Measurements from ENCODE around the gene GATAD2A.

Gene GATAD2A

GRCh38 chr19:19420570-19421298 is 15.3 kb downstream of the GATAD2A start:
- DNase-seq (ENCODE audit: low spot score), result peak; percentile 71

- no peak for DNase-seq (ENCODE audit: low spot score)
Measured at GRCh38 chr19:19421299-19421696, 15.8 kb downstream of the GATAD2A start.

DNA sequence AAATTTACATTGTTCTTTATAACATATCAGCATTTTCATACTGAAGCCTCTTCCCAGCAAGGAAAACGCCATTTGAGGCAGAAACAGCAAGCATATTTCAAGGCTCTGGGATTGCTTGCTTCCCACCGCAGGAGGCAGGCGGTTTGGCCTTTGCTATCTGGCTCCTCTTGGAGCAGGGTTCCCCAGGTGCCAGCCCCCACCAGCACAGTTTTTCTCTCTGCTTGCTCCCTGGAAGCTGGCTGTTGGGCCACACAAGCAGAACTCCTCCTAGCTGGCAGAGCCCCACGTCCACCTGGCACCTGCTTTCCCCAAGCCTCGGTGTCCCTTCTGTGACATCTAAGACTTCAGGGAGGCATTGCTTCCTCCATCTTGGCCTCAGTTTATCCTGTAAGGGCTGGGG is 16.7 kb downstream of the GATAD2A start:
- DNase-seq (ENCODE audit: low spot score), result no peak

DNA sequence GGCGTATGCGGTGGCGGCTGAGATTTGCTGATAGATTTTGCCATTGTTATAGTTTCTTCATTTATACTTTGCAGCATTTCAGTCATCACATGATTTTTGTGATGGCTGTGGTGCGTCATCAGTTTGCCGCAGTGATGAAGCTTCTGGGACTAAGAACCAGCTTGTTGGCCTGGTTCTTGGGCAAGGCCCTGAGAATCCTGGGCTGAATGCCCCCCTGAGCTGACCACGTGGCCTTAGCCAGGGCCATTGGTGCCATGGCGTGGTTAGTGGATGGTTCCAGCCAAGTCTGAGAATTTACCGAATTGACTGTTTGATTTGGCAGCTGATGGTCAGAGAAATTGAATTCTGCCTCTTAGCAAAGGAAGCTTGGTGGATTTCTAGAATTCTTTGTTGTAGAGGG is 17.8 kb downstream of the GATAD2A start:
- no peak for DNase-seq (ENCODE audit: low spot score)

DNA sequence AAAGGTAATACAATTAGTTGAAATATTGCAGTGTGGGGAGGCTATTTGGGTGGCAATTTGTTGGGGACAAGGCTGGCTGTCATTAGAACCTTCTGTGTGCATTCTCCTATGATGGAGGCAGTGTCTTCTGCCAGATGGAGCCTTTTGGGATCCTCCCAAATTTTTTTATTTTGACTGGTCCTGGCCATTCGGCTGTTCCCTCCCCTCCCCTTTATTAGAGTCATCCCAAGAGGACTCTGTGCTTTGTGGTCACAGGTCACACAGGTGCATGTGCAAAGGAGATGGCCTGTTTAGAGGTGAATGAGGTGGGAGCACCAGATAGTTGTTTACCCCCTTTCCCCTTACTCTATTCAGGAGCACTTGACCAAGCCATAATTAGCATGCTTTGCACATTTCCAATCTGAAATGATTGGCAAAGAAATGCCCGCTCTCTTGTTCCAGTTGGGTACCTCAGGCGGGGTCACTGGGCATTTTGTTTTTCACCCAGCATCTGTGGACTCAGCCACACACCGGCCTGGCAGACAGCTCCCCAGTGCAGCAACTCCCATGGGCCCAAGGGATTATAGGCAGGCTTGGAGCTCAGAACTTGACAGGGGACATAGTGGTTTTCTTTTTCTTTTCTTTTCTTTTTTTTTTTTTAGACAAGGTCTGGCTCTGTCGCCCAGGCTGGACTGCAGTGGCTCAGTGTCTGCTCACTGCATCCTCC is 19.8 kb downstream of the GATAD2A start:
- DNase-seq (ENCODE audit: low spot score), result no peak

GRCh38 chr19:19426216-19426615 is 20.7 kb downstream of the GATAD2A start:
- DNase-seq (ENCODE audit: low spot score), result no peak

- DNase-seq (ENCODE audit: low spot score), result no peak
Measured at GRCh38 chr19:19426799-19427198, 21.3 kb downstream of the GATAD2A start.

GRCh38 chr19:19427302-19427701 is 21.8 kb downstream of the GATAD2A start:
- DNase-seq (ENCODE audit: low spot score), result no peak

DNA sequence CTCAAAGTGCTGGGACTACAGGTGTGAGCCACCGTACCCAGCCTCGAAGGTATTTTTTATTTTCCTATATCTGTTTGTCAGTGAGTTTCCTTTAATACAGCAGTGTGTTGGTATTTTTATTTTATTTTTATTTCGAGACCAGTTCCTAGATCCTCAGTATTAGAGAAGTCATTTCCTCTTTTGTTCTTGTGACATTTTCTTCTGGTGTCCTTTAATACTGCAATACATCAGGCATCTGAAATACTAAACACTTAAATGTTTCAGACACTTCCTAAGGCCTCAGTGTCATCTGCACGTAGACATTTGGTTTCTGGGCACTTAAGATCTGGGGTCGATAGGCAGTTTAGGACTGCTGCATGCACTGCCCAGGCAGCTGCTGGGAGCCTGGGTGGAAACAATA is 22.5 kb downstream of the GATAD2A start:
- no peak for DNase-seq (ENCODE audit: low spot score)

DNA sequence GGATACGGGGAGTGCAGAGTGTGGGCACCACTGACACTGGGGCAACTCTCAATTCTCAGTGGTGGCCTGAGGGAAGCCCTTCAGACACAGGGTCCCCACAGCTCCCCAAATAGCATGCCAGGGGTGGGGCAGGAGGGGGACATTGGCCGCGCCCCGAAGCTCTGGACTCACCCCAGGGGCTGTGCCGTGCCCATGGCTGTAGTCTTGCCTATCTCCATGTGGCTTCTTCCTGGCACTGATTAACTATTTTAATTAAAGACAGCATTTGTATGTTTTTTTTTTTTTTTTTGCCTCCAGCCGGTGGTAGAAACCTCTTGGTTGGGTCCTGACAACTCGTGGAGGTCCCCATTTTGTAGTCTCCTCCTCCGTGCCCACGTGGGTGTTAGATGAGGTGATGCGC is 23.3 kb downstream of the GATAD2A start:
- no peak for DNase-seq (ENCODE audit: low spot score)

DNA sequence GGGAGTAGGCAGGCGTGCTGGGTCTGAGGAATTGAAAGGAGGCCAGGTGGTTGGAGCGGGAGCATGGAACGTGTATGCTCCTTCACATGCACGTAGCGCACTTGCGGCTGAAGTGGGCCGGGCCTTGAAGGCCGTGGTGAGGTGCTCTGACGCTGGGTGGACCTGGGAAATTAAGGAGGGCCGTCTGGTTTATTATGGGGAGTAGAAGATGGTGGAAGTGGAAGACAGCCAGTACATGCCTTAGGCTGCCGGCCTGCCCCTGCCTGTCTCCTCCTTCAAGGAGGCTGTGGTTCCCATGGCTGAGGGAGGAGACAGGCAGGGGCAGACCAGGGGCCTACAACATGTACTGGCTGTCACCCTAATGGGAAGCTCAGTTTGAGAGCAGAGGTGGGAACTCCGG is 23.9 kb downstream of the GATAD2A start:
- no peak for DNase-seq (ENCODE audit: low spot score)

GRCh38 chr19:19432732-19433131 is 27.3 kb downstream of the GATAD2A start:
- DNase-seq (ENCODE audit: low spot score), result no peak

- no peak for DNase-seq (ENCODE audit: low spot score)
Measured at GRCh38 chr19:19433666-19434213, 28.3 kb downstream of the GATAD2A start.

GRCh38 chr19:19434483-19435045 is 29.1 kb downstream of the GATAD2A start:
- DNase-seq (ENCODE audit: low spot score), result no peak

DNA sequence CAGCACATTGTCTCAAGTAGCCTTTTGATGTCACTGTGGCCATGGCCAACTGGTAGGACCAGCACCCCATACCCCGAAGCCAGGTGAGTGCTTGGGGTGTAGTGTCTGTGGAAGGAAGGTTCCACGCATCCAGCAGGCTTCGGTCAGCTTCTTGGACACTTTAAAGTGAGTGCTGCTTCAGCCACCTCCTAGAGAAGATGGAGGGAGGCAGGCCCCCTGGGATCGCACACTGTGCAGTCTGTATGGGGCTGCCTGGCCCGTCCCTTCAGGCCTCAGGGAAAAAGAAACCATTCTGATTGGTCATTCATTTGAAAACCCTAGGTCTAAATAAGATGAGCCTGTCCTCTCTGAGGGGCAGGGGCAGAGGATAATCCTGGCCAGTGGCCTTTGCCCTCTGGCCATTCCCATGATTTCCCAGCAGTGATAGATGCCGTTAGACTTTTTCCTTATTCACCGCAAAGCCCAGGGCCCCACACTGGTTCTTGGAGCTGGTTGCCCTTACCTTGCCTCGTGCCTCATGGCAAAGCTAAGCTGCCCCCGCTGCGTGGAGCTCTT is 30.7 kb downstream of the GATAD2A start:
- DNase-seq (ENCODE audit: low spot score), result no peak

GRCh38 chr19:19438366-19439175 is 33.1 kb downstream of the GATAD2A start:
- no peak for DNase-seq (ENCODE audit: low spot score)

GRCh38 chr19:19439176-19439482 is 33.7 kb downstream of the GATAD2A start:
- DNase-seq (ENCODE audit: low spot score), result no peak

DNA sequence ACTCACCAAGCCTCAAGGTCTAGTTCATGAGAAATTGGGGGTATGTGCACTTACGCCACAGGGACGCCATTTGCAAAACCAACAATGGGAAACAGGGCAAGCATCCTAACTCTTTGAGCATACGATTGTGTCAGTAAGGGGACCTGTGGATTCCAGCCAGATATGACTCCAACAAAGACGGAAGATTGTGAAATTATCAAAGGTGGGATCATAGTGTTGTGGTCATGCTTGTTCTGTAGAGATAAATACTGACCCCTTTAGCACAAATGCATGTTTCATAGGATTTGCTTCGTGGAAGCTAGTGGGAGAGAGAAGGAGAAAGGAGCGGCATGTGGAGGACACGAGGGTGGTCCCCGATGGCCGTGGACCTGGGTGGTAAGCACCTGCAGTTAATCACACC is 37.8 kb downstream of the GATAD2A start:
- DNase-seq (ENCODE audit: low spot score), result no peak

DNA sequence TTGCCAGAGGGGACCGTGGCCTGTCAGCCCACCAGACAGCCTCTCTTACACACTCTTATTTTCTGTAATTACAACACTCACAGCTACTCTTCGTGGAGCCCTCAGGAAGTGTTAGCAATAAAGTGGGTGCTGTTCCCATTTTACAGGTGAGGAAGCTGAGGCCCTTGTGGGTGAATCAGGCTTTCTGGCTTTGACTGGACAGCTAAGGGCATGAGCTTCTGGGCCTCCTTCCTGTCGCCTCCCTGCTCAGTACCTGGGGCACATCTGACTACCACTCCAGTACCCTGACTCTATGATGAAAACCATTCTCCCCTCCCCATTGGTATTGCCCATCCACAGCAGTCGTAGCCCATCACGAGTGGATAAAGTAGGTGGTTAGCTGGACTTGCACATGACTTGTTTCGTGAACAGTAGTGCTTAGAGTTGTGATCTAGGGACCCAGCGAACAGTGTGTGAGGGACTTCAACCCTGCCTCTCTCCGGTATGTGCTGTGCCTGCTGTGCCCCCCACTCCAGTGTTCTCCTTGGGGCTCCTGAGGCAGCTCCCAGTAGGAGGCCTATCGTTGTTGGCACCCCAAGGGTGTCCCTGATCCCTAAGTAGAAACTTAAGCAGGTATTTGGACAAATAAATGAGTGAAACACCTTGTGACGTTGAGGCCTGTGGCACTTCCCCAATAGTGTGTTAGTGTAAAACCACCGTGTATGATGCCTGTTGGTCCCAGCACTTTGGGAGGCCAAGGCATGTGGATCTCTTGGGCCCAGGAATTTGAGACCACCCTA is 38.6 kb downstream of the GATAD2A start:
- DNase-seq (ENCODE audit: low spot score), result no peak

- DNase-seq (ENCODE audit: low spot score), result peak; percentile 34
Measured at GRCh38 chr19:19444681-19445155, 39.2 kb downstream of the GATAD2A start.

DNA sequence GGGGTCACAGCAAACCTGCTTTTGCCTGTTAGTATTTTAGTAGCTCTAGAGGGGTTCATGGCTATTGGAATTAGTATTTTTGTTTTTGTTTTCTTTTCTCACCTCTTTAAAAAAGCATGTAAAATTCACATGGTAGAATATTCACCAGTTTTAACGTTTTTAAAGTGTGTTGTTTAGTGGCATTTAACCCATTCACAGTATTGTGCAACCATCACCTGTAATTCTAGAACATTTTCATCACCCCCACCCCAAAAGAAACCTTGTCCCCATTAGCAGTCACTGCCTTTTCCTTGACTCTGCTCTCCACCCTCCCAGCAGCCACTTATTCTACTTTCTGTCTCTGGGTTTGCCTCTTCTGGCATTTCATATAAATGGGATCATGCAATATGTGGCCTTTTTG is 39.8 kb downstream of the GATAD2A start:
- DNase-seq (ENCODE audit: low spot score), result no peak

All from CD4-positive, alpha-beta T cell treated with Interleukin-2 at 100 ng/mL for 4 hours (primary cell).